ENCODE measurements around the gene GALNTL6.

- no peak for TF ChIP-seq CREB1 (CRISPR knock-in tag; IDR thresholded peaks at IDR 0.05; ENCODE audit: low read depth)
- no peak for TF ChIP-seq EZH2phosphoT487 (IDR thresholded peaks at IDR 0.05; ENCODE audit: unreplicated experiment)
- TF ChIP-seq CTCF (conservative IDR thresholded peaks at IDR 0.05; ENCODE audit: low read depth in 2 of 2), result no peak
Observed at GRCh38 chr4:171880136-171880535, 66.9 kb downstream of the GALNTL6 start.
